GM19023 (cell line): ENCODE measurements around the gene MUL1.
"Not testable (repeated sequence)": the region's sequence is repeated elsewhere in the genome, so short reads cannot be mapped to it uniquely, and the experiment has no call there.

ENCODE experiments used
- ATAC-seq: cut with Tn5 transposase; IDR thresholded peaks from one replicate; pipeline ENCODE4 v1.9.1; 2021; ENCODE audit warnings: mild to moderate bottlenecking, moderate library complexity; ENCODE audit not compliant: unreplicated experiment

Gene MUL1

DNA sequence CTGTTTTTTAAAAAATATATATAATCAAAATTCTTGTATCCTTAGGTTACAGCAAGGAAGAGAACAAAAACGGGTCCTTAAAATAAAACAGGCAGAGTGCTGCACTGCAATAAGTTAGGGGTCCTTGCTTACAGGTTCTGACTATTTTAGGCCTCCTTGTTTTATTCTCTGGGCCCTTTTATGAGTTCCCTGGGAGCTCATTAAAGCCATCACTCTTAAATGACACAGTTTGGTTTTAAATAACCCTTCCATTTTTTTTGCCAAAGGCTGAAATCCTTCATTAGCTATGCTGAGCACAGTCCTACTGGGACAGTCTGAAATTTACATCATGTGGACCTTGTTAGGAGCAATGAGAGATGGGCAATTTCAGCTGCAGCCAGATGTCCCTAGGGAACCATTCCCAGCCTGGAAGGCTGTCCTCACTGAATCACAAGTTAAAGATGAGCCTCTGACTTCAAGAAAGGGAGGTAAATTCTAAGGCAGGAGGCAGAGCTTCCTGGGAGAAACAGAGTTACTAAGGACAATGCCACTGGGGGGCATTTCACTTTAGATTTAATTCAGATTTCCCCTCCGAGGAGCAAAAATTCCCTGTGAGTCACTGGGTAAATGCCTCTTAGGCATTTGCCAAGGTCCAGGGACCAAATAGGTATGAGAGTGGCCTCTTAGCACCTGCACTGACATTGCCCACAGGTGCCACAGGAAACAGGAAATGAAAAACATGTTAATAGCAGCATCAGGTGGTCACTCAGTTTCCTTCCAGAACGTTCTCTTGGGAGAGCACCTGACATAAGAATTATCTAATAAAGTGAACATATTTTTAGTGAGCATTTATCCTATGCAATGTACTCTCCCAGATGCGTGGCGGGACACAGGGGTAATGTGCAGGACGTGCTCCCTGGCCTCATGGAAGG is 3.8 kb upstream of the MUL1 start:
- no peak for ATAC-seq

DNA sequence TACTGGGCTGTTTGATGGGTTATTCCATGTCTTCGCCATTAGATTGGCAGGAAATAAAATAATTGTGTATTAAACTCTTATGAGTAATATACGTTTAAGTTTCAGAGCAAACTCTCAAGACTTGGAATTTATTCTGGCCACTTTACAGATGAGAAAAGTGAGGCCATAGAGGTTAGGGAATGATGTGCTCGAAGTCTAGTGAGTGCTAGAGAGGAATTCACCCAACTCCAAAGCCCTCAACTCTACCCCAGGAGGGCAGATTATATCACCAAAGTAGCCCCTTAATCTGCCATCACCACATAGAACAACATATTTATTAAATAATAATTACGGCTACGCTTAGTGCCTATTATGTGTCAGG is 440 bp upstream of the MUL1 start:
- no peak for ATAC-seq

DNA sequence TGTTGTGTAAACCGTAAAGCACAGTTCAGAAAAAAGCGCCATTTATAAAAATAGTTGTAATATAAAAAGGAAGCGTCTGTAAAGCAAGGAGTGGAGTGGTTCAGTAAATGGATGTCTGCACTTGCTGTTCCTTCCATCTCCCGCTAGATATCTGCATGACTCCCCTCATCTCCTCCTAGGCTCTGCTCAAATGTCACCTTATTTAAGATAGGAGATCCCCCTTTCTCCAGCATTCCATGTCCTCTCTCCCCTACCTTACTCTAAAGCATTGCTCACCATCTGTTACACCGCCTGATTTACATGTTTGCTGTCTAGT is 745 bp downstream of the MUL1 start:
- ATAC-seq, result peak; percentile 22

DNA sequence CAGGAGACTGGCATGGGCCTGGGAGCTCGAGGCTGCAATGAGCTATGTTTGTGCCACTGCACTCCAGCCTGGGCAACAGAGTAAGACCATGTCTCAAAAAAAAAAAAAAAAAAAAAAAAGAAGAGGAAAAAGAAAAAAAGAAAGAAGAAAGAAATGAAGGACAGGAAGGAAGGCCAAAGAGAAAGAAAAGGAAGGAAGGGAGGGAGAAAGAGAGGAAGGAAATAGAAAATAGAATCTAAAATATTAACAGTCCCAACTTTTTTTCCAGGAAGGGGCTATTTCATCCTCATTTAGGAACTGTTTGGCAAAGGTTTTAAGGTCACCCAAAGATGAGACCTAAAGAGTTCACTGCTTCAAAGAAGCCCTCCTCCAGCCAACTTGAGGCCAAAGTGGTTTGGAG is 2.5 kb downstream of the MUL1 start:
- no peak for ATAC-seq

DNA sequence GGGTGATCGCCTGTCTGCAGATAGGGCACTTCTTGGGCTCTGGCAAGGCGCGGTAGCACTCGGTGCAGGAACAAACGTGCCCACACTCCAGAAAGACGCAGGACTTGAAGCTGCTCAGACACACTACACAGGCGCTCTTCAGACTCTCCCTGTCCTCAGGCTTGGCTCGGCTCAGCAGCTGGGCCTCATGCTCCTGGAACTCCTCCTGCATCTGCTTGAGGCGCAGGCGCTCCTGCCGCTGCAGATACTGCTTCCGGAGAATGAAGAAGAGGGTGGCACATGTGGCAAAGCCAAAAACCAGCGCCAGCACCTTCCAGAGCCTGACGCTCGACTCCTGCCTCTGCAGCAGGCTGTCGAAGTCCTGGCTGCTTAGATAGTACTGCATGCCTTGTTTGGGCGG is 7.2 kb downstream of the MUL1 start:
- ATAC-seq, result no peak

DNA sequence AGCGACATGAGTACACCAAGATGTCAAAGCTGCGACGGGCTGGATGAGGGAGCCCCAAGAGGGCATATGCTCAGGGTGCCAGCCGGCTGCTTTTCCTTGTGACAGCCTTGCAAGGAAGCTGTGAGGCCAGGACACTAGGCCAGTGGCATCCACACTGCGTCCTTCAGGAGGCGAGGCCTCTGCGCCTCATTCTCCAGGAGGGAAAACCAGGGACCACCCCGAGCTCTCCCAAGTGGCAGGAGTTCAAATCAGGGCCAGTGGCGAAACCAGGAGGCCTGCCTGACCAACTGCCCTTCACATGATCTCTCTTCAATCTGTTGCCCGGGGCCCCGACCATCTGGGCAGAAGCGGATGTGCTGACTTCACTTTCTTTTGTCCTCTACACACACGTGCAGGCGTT is 8.2 kb downstream of the MUL1 start:
- ATAC-seq, result no peak

DNA sequence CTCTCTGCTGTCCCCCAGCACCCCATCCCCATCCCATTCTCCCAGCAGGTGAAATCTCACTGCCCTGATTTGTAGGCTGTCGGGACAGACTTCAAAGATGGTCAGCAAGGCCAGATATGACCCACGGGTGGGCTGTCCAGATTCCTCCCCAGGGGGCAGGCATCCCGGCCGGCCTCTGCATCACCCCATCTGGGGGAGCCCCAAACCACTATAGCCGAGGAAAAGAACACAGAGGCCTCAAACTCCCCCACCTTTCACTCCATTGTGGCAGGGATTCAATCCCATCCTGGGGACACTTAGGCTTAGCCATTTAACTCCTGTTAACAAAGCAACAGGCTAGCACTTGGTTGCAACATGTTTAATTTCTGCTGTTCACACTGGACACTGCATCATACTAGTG is 8.8 kb downstream of the MUL1 start:
- ATAC-seq, result no peak

DNA sequence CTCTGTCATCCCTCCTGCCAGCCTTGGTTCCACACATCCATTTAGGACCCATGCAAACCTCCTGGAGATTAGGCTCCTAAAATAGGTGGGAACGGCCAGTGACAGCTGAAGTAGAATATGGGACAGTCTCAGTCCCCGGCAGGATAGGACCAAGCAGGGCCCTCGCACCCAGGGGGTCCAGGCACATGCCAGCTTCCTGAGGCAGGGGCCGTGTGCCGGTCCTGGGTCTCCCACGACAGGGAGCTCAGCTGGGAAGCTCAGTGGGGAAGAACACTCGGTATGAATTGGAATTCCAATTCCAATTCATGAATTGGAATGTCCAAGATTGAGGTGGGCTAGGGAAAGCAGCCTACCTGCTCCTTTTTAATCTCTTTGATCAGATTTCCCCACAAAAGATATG is 9.8 kb downstream of the MUL1 start:
- ATAC-seq, result no peak

DNA sequence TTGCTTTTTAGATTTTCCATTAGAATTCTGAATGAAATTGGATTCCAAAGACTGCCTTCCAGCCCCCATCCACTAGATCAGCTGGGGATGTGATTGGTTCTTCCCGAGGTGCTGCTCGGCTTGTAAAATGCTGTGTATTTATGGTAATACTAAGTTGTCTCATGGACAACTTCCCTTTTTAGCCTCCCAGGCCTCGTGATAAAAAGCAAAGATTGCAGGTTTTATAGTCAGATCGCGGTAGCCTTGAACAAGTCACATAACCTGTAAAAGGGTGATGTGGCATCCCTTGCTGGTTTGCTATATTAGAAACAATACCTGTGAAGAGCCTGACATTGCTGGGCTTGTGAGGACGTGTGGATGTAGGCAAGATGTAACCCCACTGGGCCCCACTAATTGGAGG is 10.4 kb downstream of the MUL1 start:
- no peak for ATAC-seq

DNA sequence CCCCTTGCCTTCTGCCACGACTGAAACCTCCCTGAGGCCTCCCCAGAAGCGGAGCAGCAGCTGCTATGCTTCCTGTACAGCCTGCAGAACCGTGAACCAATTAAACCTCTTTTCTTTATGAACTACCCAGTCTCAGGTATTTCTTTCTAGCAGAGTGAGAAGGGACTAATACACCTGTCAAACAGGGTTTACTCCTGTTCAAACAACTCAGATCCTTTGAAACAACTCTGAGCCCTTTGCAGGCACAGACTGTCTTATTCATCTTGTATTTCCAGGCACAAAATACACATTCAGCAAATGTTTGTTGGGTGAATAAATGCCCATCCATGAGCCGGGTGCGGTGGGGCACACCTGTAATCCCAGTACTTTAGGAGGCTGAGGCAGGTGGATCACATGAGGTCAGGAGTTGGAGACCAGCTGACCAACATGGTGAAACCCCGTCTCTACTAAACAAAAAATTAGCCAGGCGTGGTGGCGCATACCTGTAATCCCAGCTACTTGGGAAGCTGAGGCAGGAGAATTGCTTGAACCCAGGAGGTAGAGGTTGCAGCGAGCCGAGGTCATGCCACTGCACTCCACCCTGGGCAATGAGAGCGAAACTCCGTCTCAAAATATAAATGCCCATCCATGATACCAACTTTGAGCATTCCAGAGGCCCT is 11.1 kb downstream of the MUL1 start:
- ATAC-seq, result not testable (repeated sequence)

DNA sequence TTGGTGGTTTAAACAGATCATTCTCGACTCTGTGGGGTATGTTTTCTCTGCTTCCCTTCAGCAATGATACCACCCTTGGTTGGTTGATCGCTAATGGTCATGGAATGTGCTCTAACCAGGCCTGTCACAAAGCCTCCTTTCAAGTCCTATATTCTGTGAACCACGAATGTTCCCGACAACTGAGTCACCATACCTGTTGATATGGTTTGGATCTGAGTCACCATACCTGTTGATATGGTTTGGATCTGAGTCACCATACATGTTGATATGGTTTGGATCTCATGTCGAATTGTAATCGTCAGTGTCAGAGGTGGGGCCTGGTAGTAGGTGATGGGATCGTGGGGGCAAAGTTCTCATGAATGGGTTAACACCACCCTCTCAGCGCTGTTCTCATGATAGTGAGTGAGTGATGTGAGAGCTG is 11.7 kb downstream of the MUL1 start:
- no peak for ATAC-seq

DNA sequence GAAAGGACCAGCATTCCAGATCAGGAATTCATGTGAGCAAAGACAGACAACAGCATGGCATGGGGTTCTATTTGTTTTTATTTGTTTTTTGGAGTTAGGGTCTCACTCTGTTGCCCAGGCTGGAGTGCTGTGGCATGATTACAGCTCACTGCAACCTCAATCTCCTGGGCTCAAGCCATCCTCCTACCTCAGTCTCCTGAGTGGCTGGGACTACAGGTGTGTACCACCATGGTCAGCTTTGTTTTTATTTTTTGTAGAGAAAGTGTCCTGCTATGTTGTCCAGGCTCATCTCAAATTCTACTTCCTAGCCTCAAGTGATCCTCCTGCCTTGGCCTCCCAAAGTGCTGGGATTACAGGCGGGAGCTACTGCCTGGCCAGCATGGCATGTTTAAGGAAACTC is 12.3 kb downstream of the MUL1 start:
- no peak for ATAC-seq

DNA sequence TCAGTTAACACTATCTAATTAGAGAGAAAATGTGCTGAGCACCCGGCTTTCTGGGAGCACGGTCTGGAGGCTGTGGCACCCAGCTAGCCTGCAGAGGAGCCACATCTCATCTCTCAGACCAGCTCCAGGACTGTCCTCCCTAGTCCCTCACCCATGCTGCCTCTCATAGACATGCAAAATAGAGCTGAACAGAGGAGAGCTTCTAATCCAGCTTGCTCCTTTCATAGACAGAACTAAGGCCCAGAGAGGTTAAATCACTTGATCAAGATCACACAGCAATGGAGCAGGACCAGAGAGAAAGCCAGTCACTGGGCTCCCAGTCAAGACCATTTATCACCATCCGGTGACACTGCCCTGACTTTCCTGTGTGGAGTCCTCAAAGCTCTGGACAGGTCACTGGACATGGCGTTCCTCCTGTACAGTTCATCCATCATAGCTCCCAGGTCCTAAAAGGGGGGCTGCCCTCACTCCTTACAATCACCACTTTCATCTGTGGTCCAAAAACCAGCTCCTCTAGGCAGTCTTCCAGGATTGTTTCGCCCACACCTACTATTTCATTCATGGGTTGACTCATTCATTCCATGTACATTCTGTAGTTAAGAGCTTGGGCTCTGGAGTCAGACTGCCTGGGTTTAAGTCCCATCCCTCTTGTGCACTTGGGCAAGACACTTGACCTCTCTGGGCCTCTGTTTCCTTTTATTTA is 13.2 kb downstream of the MUL1 start:
- no peak for ATAC-seq

DNA sequence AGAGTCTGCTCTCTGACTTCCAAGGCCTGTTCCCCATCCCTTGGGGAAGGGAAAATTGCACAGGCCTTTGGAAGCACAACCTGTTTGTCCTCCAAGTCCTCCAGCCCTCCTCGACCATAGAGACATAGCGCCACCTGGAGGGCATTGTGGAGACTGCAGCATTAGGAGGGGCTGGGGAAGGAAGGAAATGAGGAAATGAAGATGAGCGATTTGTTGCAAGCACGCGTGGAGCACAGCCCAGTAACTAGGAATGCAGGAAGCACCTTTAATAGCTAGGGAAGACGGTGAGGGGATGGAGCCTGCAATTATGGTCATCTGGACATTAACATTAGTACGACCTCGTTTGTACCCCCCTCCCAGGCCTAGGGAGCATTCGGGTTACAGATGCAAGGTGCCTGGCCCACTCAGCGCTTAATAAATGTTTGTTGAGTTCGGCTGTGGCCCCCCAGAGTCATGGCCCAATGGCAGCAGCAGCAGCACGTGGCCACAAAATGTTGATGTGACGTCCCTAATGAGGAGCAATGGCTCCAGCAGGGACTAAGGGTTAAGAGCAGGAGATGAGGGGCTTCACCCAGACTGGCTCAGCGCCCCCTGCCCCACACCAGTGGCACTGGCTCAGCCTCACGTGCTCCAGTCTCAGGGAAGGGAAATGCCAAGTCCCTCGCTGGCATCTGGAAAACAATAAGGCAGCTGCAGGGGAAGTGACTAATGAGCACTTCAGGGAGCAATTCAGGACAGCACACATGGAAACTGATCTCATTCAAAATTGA is 13.9 kb downstream of the MUL1 start:
- ATAC-seq, result no peak

DNA sequence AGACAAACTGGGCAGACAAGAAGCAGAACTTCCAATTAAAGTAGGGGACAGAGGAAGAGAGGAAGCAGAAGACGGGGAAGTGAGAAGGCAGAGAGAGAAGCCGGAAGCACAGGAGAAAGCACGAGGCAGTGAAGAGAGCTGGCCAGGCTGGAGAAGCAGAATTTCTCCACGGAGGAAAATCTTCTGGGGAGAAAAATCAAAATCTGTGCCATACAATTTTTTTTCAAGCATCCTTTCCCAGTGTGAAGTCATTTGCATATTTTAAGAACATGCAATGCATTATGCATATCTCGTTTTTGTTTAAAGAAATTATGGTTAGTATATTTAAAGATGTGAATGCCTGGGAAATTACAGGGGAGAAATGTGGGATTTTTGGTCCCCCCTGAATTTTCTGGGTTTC is 14.6 kb downstream of the MUL1 start:
- ATAC-seq, result no peak

DNA sequence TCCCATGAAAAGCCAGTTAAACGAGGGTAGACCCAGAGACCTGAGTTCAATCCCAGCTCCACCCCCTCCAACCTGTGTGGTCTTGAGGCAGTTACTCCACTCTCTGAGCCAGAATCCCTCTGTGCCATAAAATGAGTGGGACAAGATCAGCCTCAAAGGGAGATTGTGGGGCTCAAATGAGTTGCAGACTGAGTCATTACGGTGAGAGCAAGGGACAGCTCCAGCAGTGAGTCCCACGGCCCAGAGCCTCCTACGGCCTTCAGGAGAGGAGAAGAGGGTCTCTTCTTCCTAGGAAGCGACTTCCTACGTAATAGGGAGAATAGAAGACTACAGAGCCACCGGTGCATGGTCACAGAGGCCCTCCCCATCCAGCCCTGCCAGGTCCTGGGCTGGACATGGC is 15.2 kb downstream of the MUL1 start:
- ATAC-seq, result no peak

DNA sequence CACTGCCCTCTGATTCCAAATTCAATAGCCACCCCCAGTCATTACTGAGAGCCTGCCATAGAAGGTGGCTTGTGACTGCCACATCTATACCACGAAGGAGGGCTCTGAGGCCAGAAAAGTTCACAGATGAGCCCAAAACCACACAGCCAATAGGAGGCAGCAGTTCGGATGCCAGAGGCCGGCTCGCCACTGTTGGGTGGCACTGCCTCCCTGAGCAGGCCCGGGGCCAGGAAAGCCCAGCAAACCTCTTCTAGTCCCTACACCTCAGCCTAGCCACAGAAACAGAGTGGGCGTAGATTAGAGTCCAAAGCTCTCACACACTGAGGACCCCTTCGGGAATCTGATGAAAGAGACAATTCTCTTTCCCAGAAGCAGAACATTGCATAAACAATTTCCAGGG is 16.1 kb downstream of the MUL1 start:
- ATAC-seq, result no peak

DNA sequence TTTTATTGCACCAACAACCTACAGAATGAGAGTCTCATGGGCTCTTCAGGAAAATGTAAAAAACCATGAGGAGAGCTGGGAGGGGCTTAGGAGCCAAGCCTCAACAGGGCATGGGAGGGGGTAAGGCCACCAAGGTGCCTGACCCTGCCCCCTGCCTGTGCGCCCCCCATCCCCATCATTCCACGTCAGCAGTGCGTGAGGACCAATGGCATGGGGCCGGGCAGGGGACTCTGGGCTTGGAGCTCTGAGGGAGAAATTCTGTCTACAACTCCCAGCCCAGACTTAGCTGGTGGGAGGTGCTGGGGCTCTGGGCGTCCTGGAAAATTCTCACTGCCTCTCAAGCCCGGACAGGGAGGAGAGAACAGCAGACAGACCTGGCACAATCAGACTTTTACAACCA is 16.8 kb downstream of the MUL1 start:
- no peak for ATAC-seq

DNA sequence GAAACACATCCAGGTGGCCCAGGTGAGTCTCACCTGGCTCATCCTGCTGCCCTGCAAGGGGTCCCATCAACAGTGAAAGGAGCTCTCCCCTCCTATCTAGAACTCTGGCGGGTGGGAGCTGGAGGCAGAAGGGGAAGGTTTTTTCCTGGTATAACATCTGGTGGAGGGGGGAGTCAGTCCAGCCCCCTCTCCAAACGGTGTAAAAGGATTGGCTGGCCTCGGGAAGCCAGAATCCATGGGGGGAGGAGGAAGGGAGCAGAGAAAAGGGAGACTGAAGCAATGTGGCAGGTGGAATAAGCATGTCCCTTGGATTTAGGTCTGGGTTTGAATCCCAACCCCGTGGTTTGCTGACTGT is 20.7 kb downstream of the MUL1 start:
- ATAC-seq, result no peak

DNA sequence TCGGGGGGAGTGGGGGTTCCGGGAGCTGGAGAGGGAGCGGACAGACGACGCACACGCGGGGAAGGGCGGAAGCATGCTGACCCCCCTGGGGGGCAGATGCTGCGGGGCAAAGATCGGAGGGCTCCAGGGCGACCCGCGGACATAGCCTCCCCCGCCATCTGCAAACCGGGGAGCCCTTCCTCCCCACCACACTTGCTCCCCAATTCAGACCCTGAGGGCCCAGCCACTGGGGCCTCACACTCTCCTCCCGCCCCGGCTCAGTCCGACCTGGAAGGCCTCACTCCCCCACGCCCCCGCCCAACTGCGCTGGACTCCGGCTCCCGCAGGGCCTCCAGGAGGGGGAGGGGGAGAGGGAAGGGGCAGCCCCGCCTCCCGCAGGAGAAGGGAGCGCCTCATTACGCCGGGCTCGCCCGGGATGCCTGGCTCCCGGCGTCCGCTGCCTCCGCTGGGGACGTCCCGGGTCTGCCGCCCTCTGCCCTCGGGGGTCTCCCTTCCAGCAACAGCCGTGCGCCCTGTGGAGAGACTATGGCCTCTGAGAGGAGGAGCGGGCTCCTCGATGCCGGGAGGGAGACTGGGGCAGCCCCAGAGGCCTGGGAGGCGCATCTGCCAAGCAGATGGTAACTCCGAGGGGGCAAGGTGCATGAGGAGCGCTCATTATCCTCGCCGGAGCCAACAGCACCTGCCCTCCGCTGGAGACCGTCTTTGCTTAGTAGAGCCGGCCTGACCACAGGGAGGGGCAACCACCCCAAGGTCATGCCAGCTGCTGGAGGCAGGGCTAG is 21.3 kb downstream of the MUL1 start:
- ATAC-seq, result no peak
